Caco-2 (cell line): ENCODE measurements around the gene ADK. TPM values are rescaled to one million over a fixed set of nuclear protein-coding genes. Genes with fewer than 3 reads are reported as not detected.

Source experiments
- BruUV-seq: library from RNA; stranded (reverse); fragments of 400-500 nt; replicated peaks from 2 replicates; lab custom pipeline; 2021; lab: Mats Ljungman, UMichigan
- CTCF ChIA-PET: fragments of 300-600 bp; sonication (Branson Sonifier 250); formaldehyde crosslinking; loops from one replicate; lab custom pipeline; 2022; ENCODE audit warnings: antibody characterized with exemption; lab: Charles Lee
- POLR2A ChIA-PET: fragments of 300-600 bp; sonication (Branson Sonifier 250); formaldehyde crosslinking; loops from one replicate; lab custom pipeline; 2022; ENCODE audit warnings: antibody characterized with exemption; lab: Charles Lee
- DNase-seq, 2 experiments: peaks; one replicate each; pipeline versions ENCODE4 v3.0.0 to v3.0.0-alpha.2; 2020 to 2022
- H3K27me3 ChIP-seq: replicated peaks from 2 replicates; pipeline ENCODE4 v1.6.0; 2011; ENCODE audit warnings: low read length; ENCODE audit not compliant: control insufficient read depth, insufficient read depth
- H3K36me3 ChIP-seq: 2 replicates; pipeline ENCODE4 v1.5.1; 2011; ENCODE audit warnings: low read length; ENCODE audit not compliant: control insufficient read depth, insufficient read depth
- H3K4me1 ChIP-seq: fragments of 250-450 bp; sonication (Bioruptor Pico); 2 replicates; pipeline ENCODE4 v1.5.1; 2020; ENCODE audit warnings: mild to moderate bottlenecking
- H3K4me3 ChIP-seq: 2 replicates; pipeline ENCODE4 v1.5.1; 2011; ENCODE audit warnings: low read depth, mild to moderate bottlenecking, control low read depth, low read length
- H3K9me3 ChIP-seq: fragments of 250-450 bp; sonication (Bioruptor Pico); 2 replicates; pipeline ENCODE4 v1.5.1; 2020; ENCODE audit warnings: mild to moderate bottlenecking, moderate library complexity
- H3K27ac Mint-ChIP-seq: one replicate; pipeline ENCODE4 v1.8.0; 2022; ENCODE audit warnings: mixed read lengths; ENCODE audit not compliant: unreplicated experiment
- H3K27me3 Mint-ChIP-seq: one replicate; pipeline ENCODE4 v1.8.0; 2022; ENCODE audit warnings: mixed read lengths; ENCODE audit not compliant: insufficient read depth, unreplicated experiment
- H3K36me3 Mint-ChIP-seq: one replicate; pipeline ENCODE4 v1.8.0; 2022; ENCODE audit warnings: mild to moderate bottlenecking, mixed read lengths; ENCODE audit not compliant: insufficient read depth, unreplicated experiment
- H3K4me1 Mint-ChIP-seq: one replicate; pipeline ENCODE4 v1.8.0; 2022; ENCODE audit warnings: low read depth, mixed read lengths; ENCODE audit not compliant: unreplicated experiment
- H3K4me3 Mint-ChIP-seq: one replicate; pipeline ENCODE4 v1.8.0; 2022; ENCODE audit warnings: mild to moderate bottlenecking, moderate library complexity, mixed read lengths; ENCODE audit not compliant: unreplicated experiment
- H3K9me3 Mint-ChIP-seq: one replicate; pipeline ENCODE4 v1.8.0; 2022; ENCODE audit warnings: mixed read lengths; ENCODE audit not compliant: unreplicated experiment
- CTCF ChIP-seq, 2 experiments: fragments of 200-600 bp in 1 of 2; IDR thresholded peaks; 1 replicate in 1 of 2; 2 replicates in 1 of 2; pipeline versions ENCODE4 v1.5.1 to v1.8.0; 2011 to 2022; ENCODE audit warnings: antibody characterized with exemption in 1 of 2, control low read depth in 1 of 2, inconsistent platforms in 1 of 2, low read depth in 1 of 2, low read length in 1 of 2, mild to moderate bottlenecking in 1 of 2, moderate library complexity in 1 of 2; ENCODE audit not compliant: insufficient read depth in 1 of 2, severe bottlenecking in 1 of 2, unreplicated experiment in 1 of 2
- intact Hi-C: fragments of 100-400 bp; cut with micrococcal nuclease; formaldehyde crosslinking; loops from one replicate; pipeline ENCODE4 v1.10.0; 2022; ENCODE audit not compliant: unreplicated experiment
- total RNA-seq: library from RNA; stranded (reverse); gene quantifications from 2 replicates; pipeline ENCODE4 v1.2.3, GENCODE V29; 2022

ADK gene
- total RNA-seq, 1 experiment from 2014 or later, result 105 TPM

GRCh38 chr10:74322565-74322964, 171.5 kb downstream of the ADK start:
- no peak overlapping the region for H3K4me3 Mint-ChIP-seq
- intact Hi-C loops, result no loop called here
- peaks cover 10% of the 10 kb centered on the region for H3K9me3 Mint-ChIP-seq
- no peak overlapping the region for H3K4me3 ChIP-seq
- H3K36me3 ChIP-seq, result no peaks in the 10 kb centered on the region; the same call in 1 of the 2 replicates
- H3K27me3 Mint-ChIP-seq, result no peaks in the 10 kb centered on the region
- DNase-seq, result no peak
- no peak overlapping the region for H3K27ac Mint-ChIP-seq
- no peaks in the 10 kb centered on the region for H3K9me3 ChIP-seq
- no TSS peak for BruUV-seq
- H3K36me3 Mint-ChIP-seq, result peaks cover 24% of the 10 kb centered on the region
- H3K4me1 ChIP-seq, result no peaks in the 10 kb centered on the region
- CTCF ChIA-PET, result no interaction called here
- no peak for TF ChIP-seq CTCF (IDR thresholded peaks at IDR 0.05; ENCODE audit: insufficient read depth in 1 of 2, low read depth in 1 of 2, low read length in 1 of 2, severe bottlenecking in 1 of 2, unreplicated experiment in 1 of 2)
- no peaks in the 10 kb centered on the region for H3K4me1 Mint-ChIP-seq
- no peaks in the 10 kb centered on the region for H3K27me3 ChIP-seq
- POLR2A ChIA-PET, result no interaction called here

GRCh38 chr10:74328388-74328787, 177.4 kb downstream of the ADK start:
- Mint-ChIP-seq H3K4me3 (no peak overlapping the region), H3K36me3 (peaks cover 34% of the 10 kb centered on the region), H3K9me3 (no peaks in the 10 kb centered on the region), H3K4me1 (peaks cover 6% of the 10 kb centered on the region), H3K27me3 (no peaks in the 10 kb centered on the region), H3K27ac (no peak overlapping the region)
- intact Hi-C loops, result no loop called here
- no peak overlapping the region for H3K4me3 ChIP-seq
- no peaks in the 10 kb centered on the region for H3K4me1 ChIP-seq
- H3K9me3 ChIP-seq, result no peaks in the 10 kb centered on the region
- TF ChIP-seq CTCF (IDR thresholded peaks at IDR 0.05; ENCODE audit: insufficient read depth in 1 of 2, low read depth in 1 of 2, low read length in 1 of 2, severe bottlenecking in 1 of 2, unreplicated experiment in 1 of 2), result no peak
- no TSS peak for BruUV-seq
- no peak for DNase-seq
- POLR2A ChIA-PET, result no interaction called here
- H3K27me3 ChIP-seq, result no peaks in the 10 kb centered on the region
- CTCF ChIA-PET, result no interaction called here
- H3K36me3 ChIP-seq, result no peaks in the 10 kb centered on the region

DNA sequence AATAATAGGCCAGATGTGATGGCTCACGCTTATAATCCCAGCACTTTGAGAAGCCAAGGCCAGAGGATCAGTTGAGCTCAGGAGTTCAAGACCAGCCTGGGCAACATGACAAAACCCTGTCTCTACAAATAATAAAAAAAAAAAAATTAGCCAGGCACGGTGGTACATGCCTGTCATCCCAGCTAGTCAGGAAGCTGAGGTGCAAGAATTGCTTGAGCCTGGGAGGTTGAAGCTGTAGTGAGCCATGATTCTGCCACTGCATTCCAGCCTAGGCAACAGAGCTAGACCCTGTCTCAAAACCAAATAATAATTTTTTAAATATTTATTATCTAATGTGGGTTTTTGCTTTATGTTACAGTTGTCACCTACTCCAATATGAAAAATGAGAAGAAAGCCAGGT, 178.9 kb downstream of the ADK start:
- no TSS peak for BruUV-seq
- Mint-ChIP-seq H3K4me3 (no peak overlapping the region), H3K27ac (no peak overlapping the region), H3K4me1 (peaks cover 10% of the 10 kb centered on the region), H3K27me3 (no peaks in the 10 kb centered on the region), H3K36me3 (peaks cover 28% of the 10 kb centered on the region), H3K9me3 (no peaks in the 10 kb centered on the region)
- H3K36me3 ChIP-seq, result no peaks in the 10 kb centered on the region; the same call in 1 of the 2 replicates
- H3K9me3 ChIP-seq, result no peaks in the 10 kb centered on the region
- ChIA-PET CTCF (no interaction called here), POLR2A (no interaction called here)
- no peak for DNase-seq
- TF ChIP-seq CTCF (IDR thresholded peaks at IDR 0.05; ENCODE audit: insufficient read depth in 1 of 2, low read depth in 1 of 2, low read length in 1 of 2, severe bottlenecking in 1 of 2, unreplicated experiment in 1 of 2), result no peak
- intact Hi-C loops, result no loop called here
- no peaks in the 10 kb centered on the region for H3K27me3 ChIP-seq
- H3K4me1 ChIP-seq, result no peaks in the 10 kb centered on the region
- no peak overlapping the region for H3K4me3 ChIP-seq
